ENCODE results near the gene PRPF6.

PRPF6 gene

GRCh38 chr20:64079273-64080012 lies 98.5 kb downstream of the PRPF6 start, which contains the start of gene RGS19:
TSS of gene RGS19 (minus strand) at chr20:64079518. CDS start at chr20:64076886, 2,632 bp downstream.
- DNase-seq = peak; percentile 47

- no peak for DNase-seq
These were observed 99.3 kb downstream of the PRPF6 start, which contains the start of gene OPRL1 for GRCh38 chr20:64080013-64080812. TSS of gene OPRL1 (plus strand) at chr20:64080082. CDS start at chr20:64092721, 12,639 bp downstream.

- DNase-seq = no peak
These were observed 100.1 kb downstream of the PRPF6 start for GRCh38 chr20:64080813-64081623.

GRCh38 chr20:64081624-64081964 lies 100.7 kb downstream of the PRPF6 start:
- DNase-seq = no peak

GRCh38 chr20:64082126-64082731 lies 101.3 kb downstream of the PRPF6 start:
- DNase-seq = no peak

Data from activated CD4-positive, alpha-beta T cell treated with anti-CD3 and anti-CD28 coated beads for 1 hour (primary cell).